Measurements from ENCODE around the gene NKX2-4. TPM values are rescaled to one million over a fixed set of nuclear protein-coding genes. Genes with fewer than 3 reads are reported as not detected.
"Not testable (repeated sequence)": the region's sequence is repeated elsewhere in the genome, so short reads cannot be mapped to it uniquely, and the experiment has no call there.

Gene NKX2-4
- total RNA-seq, 2 experiments from 2014 or later: not detected

DNA sequence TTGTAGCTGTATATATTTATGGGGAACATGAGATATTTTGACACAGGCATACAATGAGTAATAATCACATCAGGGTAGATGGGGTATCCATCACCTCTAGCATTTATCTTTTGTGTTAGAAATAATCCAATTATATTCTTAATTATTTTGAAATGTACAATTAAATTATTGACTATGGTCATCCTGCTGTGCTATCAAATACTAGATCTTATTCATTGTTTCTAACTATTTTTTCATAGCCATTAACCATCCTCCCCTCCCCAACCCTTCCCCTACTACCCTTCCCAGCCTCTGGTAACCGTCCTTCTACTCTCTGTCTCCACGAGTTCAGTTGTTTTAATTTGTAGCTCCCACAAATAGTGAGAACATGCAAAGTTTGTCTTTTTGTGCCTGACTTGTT lies 28.5 kb downstream of the NKX2-4 start:
- no peaks in the 10 kb centered on the region for H3K4me1 ChIP-seq (ENCODE audit: insufficient read depth, low read length)
- DNase-seq (no peak), ATAC-seq (ENCODE audit: poor library complexity) (no peak)
- intact Hi-C loops (cut with DNase I, micrococcal nuclease): no loop called here
- H3K36me3 Mint-ChIP-seq (ENCODE audit: low read depth): peaks cover 82% of the 10 kb centered on the region
- no peaks in the 10 kb centered on the region for H3K9me3 Mint-ChIP-seq
- POLR2A ChIA-PET: no interaction called here
- H3K27ac ChIP-seq (ENCODE audit: low read depth in 1 of 2, low read length in 2 of 2): no peak overlapping the region
- H3K27me3 Mint-ChIP-seq: no peaks in the 10 kb centered on the region
- peaks cover 53% of the 10 kb centered on the region for H3K36me3 ChIP-seq (ENCODE audit: insufficient read depth, low read length)
- no peak overlapping the region for H3K27ac Mint-ChIP-seq
- H3K27me3 ChIP-seq (ENCODE audit: control insufficient read depth in 1 of 2, insufficient read depth in 2 of 2, low read length in 2 of 2): no peaks in the 10 kb centered on the region
- TF ChIP-seq, protein P1, sequence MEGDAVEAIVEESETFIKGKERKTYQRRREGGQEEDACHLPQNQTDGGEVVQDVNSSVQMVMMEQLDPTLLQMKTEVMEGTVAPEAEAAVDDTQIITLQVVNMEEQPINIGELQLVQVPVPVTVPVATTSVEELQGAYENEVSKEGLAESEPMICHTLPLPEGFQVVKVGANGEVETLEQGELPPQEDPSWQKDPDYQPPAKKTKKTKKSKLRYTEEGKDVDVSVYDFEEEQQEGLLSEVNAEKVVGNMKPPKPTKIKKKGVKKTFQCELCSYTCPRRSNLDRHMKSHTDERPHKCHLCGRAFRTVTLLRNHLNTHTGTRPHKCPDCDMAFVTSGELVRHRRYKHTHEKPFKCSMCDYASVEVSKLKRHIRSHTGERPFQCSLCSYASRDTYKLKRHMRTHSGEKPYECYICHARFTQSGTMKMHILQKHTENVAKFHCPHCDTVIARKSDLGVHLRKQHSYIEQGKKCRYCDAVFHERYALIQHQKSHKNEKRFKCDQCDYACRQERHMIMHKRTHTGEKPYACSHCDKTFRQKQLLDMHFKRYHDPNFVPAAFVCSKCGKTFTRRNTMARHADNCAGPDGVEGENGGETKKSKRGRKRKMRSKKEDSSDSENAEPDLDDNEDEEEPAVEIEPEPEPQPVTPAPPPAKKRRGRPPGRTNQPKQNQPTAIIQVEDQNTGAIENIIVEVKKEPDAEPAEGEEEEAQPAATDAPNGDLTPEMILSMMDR (IDR thresholded peaks at IDR 0.05): no peak
- no peak overlapping the region for H3K4me3 Mint-ChIP-seq
- H3K9me3 ChIP-seq (ENCODE audit: control insufficient read depth in 1 of 2, insufficient read depth in 1 of 2, low read length in 2 of 2): no peaks in the 10 kb centered on the region
- no peak overlapping the region for H3K4me3 ChIP-seq (ENCODE audit: low read length)
- CTCF ChIA-PET: no interaction called here
- peaks cover 4% of the 10 kb centered on the region for H3K4me1 Mint-ChIP-seq (ENCODE audit: low read depth)

DNA sequence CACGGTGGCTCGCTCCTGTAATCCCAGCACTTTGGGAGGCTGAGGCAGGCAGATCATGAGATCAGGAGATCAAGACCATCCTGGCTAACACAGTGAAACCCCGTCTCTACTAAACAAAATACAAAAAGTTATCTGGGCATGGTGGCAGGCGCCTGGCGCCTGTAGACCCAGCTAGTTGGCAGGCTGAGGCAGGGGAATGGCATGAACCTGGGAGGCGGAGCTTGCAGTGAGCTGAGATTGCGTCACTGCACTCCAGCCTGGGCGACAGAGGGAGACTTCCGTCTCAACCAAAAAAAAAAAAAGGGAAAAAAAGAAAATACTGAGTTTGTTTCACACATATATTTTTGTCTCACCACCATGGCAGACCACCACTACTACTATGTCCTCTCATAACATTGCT lies 31.1 kb downstream of the NKX2-4 start:
- H3K4me1 Mint-ChIP-seq (ENCODE audit: low read depth); H3K4me3 Mint-ChIP-seq; DNase-seq; H3K9me3 ChIP-seq (ENCODE audit: control insufficient read depth in 1 of 2, insufficient read depth in 1 of 2, low read length in 2 of 2); ATAC-seq (ENCODE audit: poor library complexity); H3K27ac ChIP-seq (ENCODE audit: low read depth in 1 of 2, low read length in 2 of 2); intact Hi-C loops (cut with DNase I, micrococcal nuclease); H3K4me1 ChIP-seq (ENCODE audit: insufficient read depth, low read length); H3K27me3 ChIP-seq (ENCODE audit: control insufficient read depth in 1 of 2, insufficient read depth in 2 of 2, low read length in 2 of 2); H3K27ac Mint-ChIP-seq; H3K4me3 ChIP-seq (ENCODE audit: low read length); H3K27me3 Mint-ChIP-seq; H3K9me3 Mint-ChIP-seq: not testable (repeated sequence)
- H3K36me3 Mint-ChIP-seq (ENCODE audit: low read depth): peaks cover 81% of the 10 kb centered on the region
- CTCF ChIA-PET: interaction anchor here (1.0 kb wide), 1 partner anchor 11 kb away, joined by 3 read pairs; no protein-coding TSS in a partner anchor
- peaks cover 63% of the 10 kb centered on the region for H3K36me3 ChIP-seq (ENCODE audit: insufficient read depth, low read length)
- POLR2A ChIA-PET: interaction anchor here (0.7 to 1.2 kb wide), 3 partner anchors 29 to 63 kb away, joined by 3 read pairs; partner anchors contain the start of gene XRN2

DNA sequence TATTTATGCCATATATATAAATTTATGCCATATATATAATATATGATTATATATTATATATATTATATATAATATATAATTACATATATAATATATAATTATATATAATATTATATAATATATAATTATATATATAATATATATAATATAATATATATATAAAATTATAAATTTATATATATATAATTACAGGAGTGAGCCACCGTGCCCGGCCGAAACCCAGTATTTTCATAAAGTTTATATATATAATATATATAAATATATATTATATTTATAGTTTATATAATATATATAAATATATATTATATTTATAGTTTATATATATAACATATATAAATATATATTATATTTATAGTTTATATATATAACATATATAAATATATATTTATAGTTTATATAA lies 31.6 kb downstream of the NKX2-4 start:
- Mint-ChIP-seq H3K9me3 (no peaks in the 10 kb centered on the region), H3K4me3 (no peak overlapping the region), H3K27ac (no peak overlapping the region), H3K27me3 (no peaks in the 10 kb centered on the region), H3K4me1 (ENCODE audit: low read depth) (no peaks in the 10 kb centered on the region), H3K36me3 (ENCODE audit: low read depth) (peaks cover 81% of the 10 kb centered on the region)
- Histone ChIP-seq H3K27ac (ENCODE audit: low read depth in 1 of 2, low read length in 2 of 2) (no peak overlapping the region), H3K9me3 (ENCODE audit: control insufficient read depth in 1 of 2, insufficient read depth in 1 of 2, low read length in 2 of 2) (no peaks in the 10 kb centered on the region), H3K27me3 (ENCODE audit: control insufficient read depth in 1 of 2, insufficient read depth in 2 of 2, low read length in 2 of 2) (no peaks in the 10 kb centered on the region), H3K36me3 (ENCODE audit: insufficient read depth, low read length) (peaks cover 62% of the 10 kb centered on the region), H3K4me1 (ENCODE audit: insufficient read depth, low read length) (no peaks in the 10 kb centered on the region), H3K4me3 (ENCODE audit: low read length) (no peak overlapping the region)
- TF ChIP-seq, protein P1 (IDR thresholded peaks at IDR 0.05): no peak
- POLR2A ChIA-PET: interaction anchor here (0.7 to 1.2 kb wide), 3 partner anchors 30 to 62 kb away, joined by 3 read pairs; partner anchors contain the start of gene XRN2
- CTCF ChIA-PET: interaction anchor here (1.0 kb wide), 1 partner anchor 11 kb away, joined by 3 read pairs; no protein-coding TSS in a partner anchor
- ATAC-seq (ENCODE audit: poor library complexity) (no peak), DNase-seq (no peak)
- intact Hi-C loops (cut with DNase I, micrococcal nuclease): no loop called here

DNA sequence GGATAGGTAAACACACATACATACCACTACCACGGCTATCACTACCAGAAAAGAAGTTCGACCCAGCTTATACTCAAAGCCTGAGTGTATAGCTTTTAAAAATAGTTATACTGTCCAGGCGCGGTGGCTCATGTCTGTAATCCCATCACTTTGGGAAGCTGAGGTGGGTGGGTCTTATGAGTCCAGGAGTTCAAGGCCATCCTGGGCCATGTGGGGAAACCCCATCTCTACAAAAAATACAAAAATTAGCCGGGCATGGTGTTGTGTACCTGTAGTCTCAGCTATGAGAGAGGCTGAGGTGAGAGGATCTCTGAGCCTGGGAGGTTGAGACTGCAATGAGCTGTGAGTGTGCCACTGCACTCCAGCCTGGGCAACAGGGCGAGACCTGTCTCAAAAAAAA lies 32.9 kb downstream of the NKX2-4 start:
- H3K4me3 Mint-ChIP-seq: no peak overlapping the region
- H3K27me3 Mint-ChIP-seq: no peaks in the 10 kb centered on the region
- Histone ChIP-seq H3K27ac (ENCODE audit: low read depth in 1 of 2, low read length in 2 of 2) (no peak overlapping the region), H3K9me3 (ENCODE audit: control insufficient read depth in 1 of 2, insufficient read depth in 1 of 2, low read length in 2 of 2) (no peaks in the 10 kb centered on the region), H3K4me3 (ENCODE audit: low read length) (no peak overlapping the region), H3K4me1 (ENCODE audit: insufficient read depth, low read length) (no peaks in the 10 kb centered on the region), H3K36me3 (ENCODE audit: insufficient read depth, low read length) (peaks cover 66% of the 10 kb centered on the region), H3K27me3 (ENCODE audit: control insufficient read depth in 1 of 2, insufficient read depth in 2 of 2, low read length in 2 of 2) (no peaks in the 10 kb centered on the region)
- no peaks in the 10 kb centered on the region for H3K4me1 Mint-ChIP-seq (ENCODE audit: low read depth)
- DNase-seq (no peak), ATAC-seq (ENCODE audit: poor library complexity) (no peak)
- TF ChIP-seq, protein P1 (IDR thresholded peaks at IDR 0.05): no peak
- ChIA-PET POLR2A (interaction anchor here (0.7 kb wide), 1 partner anchor 35 kb away, joined by 4 read pairs; no protein-coding TSS in a partner anchor), CTCF (no interaction called here)
- intact Hi-C loops (cut with DNase I, micrococcal nuclease): loop anchor here in 1 of 2 experiments (5.0 kb wide), 1 partner anchor 37 kb away; no protein-coding TSS in a partner anchor
- peaks cover 81% of the 10 kb centered on the region for H3K36me3 Mint-ChIP-seq (ENCODE audit: low read depth)
- H3K9me3 Mint-ChIP-seq: no peaks in the 10 kb centered on the region
- H3K27ac Mint-ChIP-seq: no peak overlapping the region

All from CD4-positive, alpha-beta T cell (primary cell).